Testis (tissue), 2 donors: ENCODE results near the gene NOTO.

Source experiments
- CTCF ChIP-seq, 3 experiments: fragments of 450-650 bp in 2 of 3; fragments of 200-600 bp in 1 of 3; sonication (generic) in 1 of 3; IDR thresholded peaks; one replicate each; pipeline ENCODE4 v1.5.1; 2016 to 2019; ENCODE audit warnings: antibody characterized with exemption in 3 of 3, mild to moderate bottlenecking in 2 of 3, moderate library complexity in 1 of 3
- POLR2A ChIP-seq: fragments of 450-650 bp; IDR thresholded peaks from one replicate; pipeline ENCODE4 v1.6.1; 2017; ENCODE audit warnings: antibody characterized with exemption, mild to moderate bottlenecking, moderate library complexity

DNA sequence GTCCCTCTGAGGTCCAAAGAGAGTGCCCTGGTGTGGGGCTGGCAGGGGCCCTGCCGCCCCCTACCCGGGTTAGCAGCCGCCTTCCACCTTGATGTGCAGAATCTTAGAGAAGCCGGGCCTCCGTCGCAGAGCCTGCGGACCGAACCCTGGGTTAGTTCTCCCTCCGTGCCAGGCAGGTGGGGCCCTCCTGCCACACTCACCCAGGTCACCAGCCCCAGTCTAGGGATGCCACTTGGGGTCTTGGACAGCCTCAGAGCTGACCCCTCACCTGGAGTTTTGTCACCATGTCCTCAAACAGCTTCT, 56.5 kb downstream of the NOTO start:
- TF ChIP-seq CTCF (IDR thresholded peaks at IDR 0.05), result no peak
- no peak for TF ChIP-seq POLR2A
